ENCODE data around the gene CPVL. TPM values are rescaled to one million over a fixed set of nuclear protein-coding genes. Genes with fewer than 3 reads are reported as not detected.

CPVL gene
- total RNA-seq, 1 experiment from 2014 or later: 72.3 TPM

DNA sequence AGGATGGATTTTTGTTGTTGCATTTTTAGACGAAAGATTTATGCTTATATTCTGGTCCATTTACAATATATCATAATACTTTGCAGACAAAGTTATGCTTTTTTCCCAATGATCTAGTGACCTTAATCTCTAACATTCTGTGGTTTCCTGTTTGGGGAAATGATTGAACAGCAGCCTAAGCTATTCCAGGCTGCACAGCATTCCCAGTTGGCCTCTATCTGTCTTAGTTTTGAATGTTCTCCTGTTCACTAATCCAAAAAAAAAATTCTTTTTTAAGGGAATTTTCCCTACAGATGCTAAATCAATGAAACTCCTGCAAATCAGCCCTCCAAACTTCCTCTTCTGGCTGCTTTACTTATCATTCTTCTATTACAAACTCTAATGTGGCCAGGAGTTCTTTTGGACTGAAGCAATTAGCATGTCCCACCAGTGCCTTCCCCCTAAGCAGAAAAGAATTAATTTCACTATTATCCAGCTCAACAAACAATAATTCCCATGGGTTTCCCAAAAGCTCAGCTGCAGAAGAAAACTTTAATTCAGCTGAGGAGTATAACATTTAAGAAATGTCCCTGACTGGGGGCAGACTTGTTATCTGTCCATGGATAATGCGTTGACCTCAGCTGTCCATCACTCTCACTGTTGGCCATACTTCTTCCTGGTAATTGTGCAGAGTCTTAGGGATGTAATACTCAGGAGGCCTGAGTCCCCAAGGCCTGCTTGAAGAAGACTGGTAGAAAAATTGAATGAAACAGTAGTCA, 106.3 kb downstream of the CPVL start:
- Histone ChIP-seq H3K4me1 (ENCODE audit: insufficient read depth, low read length, poor library complexity, severe bottlenecking) (peaks cover 32% of the 10 kb centered on the region), H3K27me3 (replicated peaks; ENCODE audit: insufficient read depth, low read depth, low read length, poor library complexity) (no peaks in the 10 kb centered on the region), H3K36me3 (ENCODE audit: insufficient read depth, low read length, poor library complexity, severe bottlenecking) (no peaks in the 10 kb centered on the region), H3K27ac (ENCODE audit: low read depth, low read length, poor library complexity, severe bottlenecking) (peak overlapping the region; percentile 50), H3K4me3 (ENCODE audit: low read depth, low read length, poor library complexity, severe bottlenecking) (no peak overlapping the region), H3K9me3 (ENCODE audit: low read depth, low read length, poor library complexity, severe bottlenecking) (no peaks in the 10 kb centered on the region)
- POLR2A ChIA-PET (ENCODE audit: low non-redundant PET): no interaction called here
- no peak for DNase-seq (ENCODE audit: low spot score)
- CTCF ChIA-PET: no interaction called here
- no TSS peak for BruUV-seq (replicated peaks)
- no peak for TF ChIP-seq EZH2 (IDR thresholded peaks at IDR 0.05; ENCODE audit: borderline replicate concordance, low read depth, low read length, poor library complexity, severe bottlenecking)
- TF ChIP-seq, protein P1, sequence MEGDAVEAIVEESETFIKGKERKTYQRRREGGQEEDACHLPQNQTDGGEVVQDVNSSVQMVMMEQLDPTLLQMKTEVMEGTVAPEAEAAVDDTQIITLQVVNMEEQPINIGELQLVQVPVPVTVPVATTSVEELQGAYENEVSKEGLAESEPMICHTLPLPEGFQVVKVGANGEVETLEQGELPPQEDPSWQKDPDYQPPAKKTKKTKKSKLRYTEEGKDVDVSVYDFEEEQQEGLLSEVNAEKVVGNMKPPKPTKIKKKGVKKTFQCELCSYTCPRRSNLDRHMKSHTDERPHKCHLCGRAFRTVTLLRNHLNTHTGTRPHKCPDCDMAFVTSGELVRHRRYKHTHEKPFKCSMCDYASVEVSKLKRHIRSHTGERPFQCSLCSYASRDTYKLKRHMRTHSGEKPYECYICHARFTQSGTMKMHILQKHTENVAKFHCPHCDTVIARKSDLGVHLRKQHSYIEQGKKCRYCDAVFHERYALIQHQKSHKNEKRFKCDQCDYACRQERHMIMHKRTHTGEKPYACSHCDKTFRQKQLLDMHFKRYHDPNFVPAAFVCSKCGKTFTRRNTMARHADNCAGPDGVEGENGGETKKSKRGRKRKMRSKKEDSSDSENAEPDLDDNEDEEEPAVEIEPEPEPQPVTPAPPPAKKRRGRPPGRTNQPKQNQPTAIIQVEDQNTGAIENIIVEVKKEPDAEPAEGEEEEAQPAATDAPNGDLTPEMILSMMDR (conservative IDR thresholded peaks at IDR 0.05; ENCODE audit: low read depth, low read length): no peak
- intact Hi-C loops (cut with micrococcal nuclease; ENCODE audit: unreplicated experiment): no loop called here

DNA sequence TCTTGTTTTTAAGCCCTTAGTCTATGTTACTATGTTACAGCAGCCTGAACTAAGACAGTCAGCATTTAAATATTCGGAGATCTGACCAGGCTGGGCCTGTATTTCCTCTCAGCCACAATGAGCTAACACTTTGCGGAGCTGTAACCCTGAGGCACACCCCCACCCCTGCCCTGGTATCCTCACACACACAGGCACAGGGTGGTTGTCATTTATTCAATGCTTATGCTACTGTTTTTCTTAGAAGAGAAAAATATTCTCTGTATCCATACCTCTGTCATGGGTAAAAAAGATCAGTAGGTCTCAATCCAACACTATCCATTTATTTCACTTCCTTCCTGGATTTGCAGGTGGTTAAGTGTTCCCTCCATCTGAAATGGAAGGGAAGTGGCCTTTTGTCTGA, 107.9 kb downstream of the CPVL start:
- Histone ChIP-seq H3K36me3 (ENCODE audit: insufficient read depth, low read length, poor library complexity, severe bottlenecking) (no peaks in the 10 kb centered on the region), H3K27ac (ENCODE audit: low read depth, low read length, poor library complexity, severe bottlenecking) (no peak overlapping the region), H3K9me3 (ENCODE audit: low read depth, low read length, poor library complexity, severe bottlenecking) (no peaks in the 10 kb centered on the region), H3K4me1 (ENCODE audit: insufficient read depth, low read length, poor library complexity, severe bottlenecking) (peaks cover 28% of the 10 kb centered on the region), H3K4me3 (ENCODE audit: low read depth, low read length, poor library complexity, severe bottlenecking) (no peak overlapping the region), H3K27me3 (replicated peaks; ENCODE audit: insufficient read depth, low read depth, low read length, poor library complexity) (no peaks in the 10 kb centered on the region)
- ChIA-PET CTCF (no interaction called here), POLR2A (ENCODE audit: low non-redundant PET) (no interaction called here)
- TF ChIP-seq, protein P1 (conservative IDR thresholded peaks at IDR 0.05; ENCODE audit: low read depth, low read length): no peak
- TF ChIP-seq EZH2 (IDR thresholded peaks at IDR 0.05; ENCODE audit: borderline replicate concordance, low read depth, low read length, poor library complexity, severe bottlenecking): no peak
- no TSS peak for BruUV-seq (replicated peaks)
- intact Hi-C loops (cut with micrococcal nuclease; ENCODE audit: unreplicated experiment): no loop called here
- DNase-seq (ENCODE audit: low spot score): no peak

DNA sequence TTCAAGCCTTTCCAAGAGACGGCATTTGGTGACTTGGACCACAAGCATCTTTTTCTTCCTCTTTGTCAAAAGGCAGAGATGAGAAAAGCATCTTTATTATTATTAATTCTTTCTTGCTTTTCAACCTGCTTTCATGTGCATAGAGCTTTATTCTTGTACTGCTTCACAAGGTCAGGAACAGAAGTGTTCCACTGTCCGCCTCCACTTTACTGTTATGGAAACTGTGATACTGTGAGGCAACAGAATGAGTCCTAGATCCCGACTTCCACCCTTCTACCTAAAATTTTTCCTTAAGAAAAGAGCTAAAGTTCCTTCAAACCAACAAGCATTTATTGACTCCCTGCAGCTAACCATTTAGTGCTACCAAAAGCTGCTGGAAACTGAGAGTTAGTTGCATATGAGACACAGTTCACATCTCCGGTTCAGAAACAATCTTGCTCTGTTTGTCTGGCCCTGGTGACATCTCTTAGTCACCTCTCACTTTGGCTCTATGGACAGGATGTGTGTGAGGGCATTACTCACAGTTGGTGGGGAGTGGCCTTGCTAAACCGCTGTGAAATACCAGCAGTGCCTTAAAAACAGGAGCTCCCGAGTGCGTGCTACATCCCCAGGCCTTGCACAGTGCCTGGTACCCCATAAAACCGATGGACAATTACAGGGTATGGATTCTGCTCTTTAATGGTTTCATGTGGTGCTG, 111.1 kb downstream of the CPVL start:
- BruUV-seq (replicated peaks): no TSS peak
- Histone ChIP-seq H3K9me3 (ENCODE audit: low read depth, low read length, poor library complexity, severe bottlenecking) (no peaks in the 10 kb centered on the region), H3K4me1 (ENCODE audit: insufficient read depth, low read length, poor library complexity, severe bottlenecking) (peaks cover 21% of the 10 kb centered on the region), H3K36me3 (ENCODE audit: insufficient read depth, low read length, poor library complexity, severe bottlenecking) (no peaks in the 10 kb centered on the region), H3K4me3 (ENCODE audit: low read depth, low read length, poor library complexity, severe bottlenecking) (no peak overlapping the region), H3K27me3 (replicated peaks; ENCODE audit: insufficient read depth, low read depth, low read length, poor library complexity) (no peaks in the 10 kb centered on the region), H3K27ac (ENCODE audit: low read depth, low read length, poor library complexity, severe bottlenecking) (no peak overlapping the region)
- CTCF ChIA-PET: no interaction called here
- no peak for DNase-seq (ENCODE audit: low spot score)
- intact Hi-C loops (cut with micrococcal nuclease; ENCODE audit: unreplicated experiment): no loop called here
- POLR2A ChIA-PET (ENCODE audit: low non-redundant PET): no interaction called here
- TF ChIP-seq, protein P1 (conservative IDR thresholded peaks at IDR 0.05; ENCODE audit: low read depth, low read length): no peak
- TF ChIP-seq EZH2 (IDR thresholded peaks at IDR 0.05; ENCODE audit: borderline replicate concordance, low read depth, low read length, poor library complexity, severe bottlenecking): no peak
